NT2/D1 (cell line): Measurements from ENCODE around the gene TOPBP1.

Experiments used
- SUZ12 ChIP-seq: IDR thresholded peaks from 2 replicates; pipeline ENCODE4 v1.6.1; 2011; ENCODE audit not compliant: insufficient read length, insufficient read depth; ENCODE audit errors: extremely low read depth
- ZNF274 ChIP-seq: IDR thresholded peaks from 2 replicates; pipeline ENCODE4 v1.6.1; 2011; ENCODE audit warnings: mild to moderate bottlenecking, low read depth, low read length

DNA sequence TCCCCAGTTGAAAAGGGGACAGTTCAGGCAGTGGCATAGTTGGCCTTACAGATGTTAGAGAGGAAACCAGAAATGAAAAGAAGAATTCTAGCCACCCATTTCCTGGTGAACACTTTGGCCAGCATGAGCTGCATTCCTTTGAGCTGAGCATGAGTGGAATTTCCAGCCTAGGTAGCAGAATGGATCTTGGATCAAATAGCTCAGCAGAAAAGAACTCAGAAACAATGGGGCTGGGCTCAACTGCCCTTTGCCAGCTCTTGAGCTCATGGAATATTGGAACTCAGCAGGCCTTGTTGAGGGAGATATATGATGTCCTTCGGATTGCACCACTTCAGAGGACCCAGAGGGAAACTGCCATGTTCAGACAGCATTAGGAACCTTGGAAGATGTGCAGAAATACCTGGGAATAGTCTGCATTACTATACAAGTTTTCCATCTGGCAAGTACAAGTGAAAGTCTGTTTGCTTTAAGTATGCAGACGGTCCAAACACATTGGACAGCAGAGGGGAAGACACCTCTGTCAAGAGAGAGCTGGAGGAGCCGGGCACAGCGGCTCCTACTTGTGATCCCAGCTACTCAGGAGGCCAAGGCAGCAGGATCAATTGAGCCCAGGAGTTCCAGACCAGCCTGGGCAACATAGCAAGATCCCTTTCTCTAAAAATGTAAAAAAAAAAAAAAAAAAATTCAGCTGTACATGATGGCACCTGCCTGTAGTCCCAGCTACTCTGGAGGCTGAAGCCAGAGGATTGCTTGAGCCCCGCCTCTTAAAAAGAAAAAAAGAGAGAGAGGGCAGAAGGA lies 91.4 kb downstream of the TOPBP1 start:
- TF ChIP-seq ZNF274 (no peak), SUZ12 (no peak)
